ENCODE measurements around the gene WRNIP1.

WRNIP1 gene

DNA sequence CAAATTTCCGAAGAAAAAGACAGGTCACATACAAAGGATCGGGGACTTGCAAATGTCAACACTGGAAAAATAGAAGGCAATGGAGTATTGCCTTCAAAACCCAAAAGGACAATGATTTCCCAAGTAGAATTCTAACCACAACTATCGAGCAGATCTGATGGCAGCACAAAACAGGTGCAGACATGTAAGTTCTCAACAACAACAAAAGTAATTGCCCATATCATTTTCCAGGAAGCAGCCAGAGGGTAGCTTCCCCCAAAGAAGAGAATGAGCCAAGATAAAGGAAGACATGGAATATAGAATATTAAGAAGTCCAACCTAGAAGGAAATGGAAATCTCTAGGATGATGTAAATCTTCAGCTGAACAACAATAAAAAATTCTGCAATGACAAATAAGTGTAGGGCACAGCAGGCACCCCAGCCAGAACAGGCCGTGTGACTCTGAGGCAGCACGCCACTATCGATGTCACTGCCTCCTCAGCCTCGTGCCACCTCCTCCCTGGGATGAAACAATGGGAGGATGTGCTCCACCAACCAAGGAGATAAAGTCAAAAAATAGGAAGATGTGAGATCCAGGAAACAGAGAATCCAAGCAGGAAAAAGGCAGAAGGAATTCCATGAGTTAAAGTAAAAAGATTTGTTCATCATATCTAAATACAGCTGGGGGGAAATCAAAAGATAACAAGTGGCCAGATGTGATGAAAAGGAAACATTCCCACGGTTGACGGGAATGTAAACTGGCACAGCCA is 42.3 kb downstream of the WRNIP1 start:
- no peak for DNase-seq (ENCODE audit: low read depth)

DNA sequence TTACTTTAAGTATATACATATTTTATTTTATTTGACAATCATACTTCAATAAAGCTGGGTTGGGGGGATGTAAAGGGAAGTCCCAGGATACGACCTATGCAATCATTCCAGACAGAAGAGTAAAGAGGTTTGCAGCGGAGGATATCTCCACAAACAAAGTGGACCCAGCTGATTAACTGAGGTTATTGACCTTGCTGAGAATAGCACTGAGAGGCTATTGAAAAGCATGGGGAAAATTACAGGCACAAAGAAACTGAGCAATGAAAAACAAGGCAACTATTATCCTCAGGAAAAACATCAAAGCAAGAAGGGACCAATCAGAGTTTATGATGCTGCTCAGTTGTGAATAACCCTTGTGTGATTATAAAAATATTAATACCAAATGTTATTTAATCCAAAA is 43.8 kb downstream of the WRNIP1 start:
- no peak for DNase-seq (ENCODE audit: low read depth)

DNA sequence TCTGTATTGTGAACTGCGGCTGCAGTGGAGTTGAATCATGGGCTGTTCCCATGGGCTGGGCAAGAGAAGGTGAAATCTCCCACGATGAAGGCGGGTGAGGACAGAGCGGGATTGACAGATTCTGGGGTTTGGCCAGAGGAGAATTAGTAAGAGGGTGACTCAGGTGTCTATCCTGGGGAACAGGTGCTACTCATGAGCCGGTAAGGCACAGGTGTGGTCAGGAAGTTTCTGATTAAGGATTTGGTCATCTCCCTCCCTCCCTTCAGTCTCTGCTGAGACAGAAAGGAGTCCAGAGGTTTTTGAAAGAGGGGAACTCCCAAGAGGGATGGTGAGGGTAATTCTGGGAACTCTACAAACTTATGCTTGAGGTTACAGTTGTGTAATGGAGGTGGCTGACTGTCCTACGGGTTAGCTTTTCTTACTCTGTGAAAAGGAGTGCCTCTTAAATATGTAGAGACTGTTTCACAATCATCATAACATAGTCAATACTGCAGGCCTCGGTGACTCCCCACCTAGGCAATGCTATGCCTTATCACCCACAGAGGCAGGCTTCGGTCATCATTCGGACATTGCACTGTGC is 45.0 kb downstream of the WRNIP1 start:
- no peak for DNase-seq (ENCODE audit: low read depth)

DNA sequence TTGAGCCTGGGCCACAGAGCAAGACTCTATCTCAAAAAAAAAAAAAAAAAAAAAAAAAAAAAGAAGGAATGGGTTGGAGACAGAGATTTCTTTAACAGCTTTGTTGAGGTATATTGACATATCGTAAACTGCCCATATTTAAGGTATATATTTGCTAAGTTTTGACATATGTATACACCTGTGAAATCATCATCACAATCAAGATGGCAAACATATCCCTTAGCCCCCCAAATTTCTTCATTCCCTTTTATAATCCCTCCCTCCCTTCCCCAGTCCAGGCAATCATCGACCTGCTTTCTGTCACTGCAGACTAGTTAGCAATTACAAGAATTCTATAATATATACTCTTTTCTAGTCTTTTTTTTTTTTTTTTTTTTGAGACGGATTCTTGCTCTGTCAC is 47.5 kb downstream of the WRNIP1 start:
- no peak for DNase-seq (ENCODE audit: low read depth)

DNA sequence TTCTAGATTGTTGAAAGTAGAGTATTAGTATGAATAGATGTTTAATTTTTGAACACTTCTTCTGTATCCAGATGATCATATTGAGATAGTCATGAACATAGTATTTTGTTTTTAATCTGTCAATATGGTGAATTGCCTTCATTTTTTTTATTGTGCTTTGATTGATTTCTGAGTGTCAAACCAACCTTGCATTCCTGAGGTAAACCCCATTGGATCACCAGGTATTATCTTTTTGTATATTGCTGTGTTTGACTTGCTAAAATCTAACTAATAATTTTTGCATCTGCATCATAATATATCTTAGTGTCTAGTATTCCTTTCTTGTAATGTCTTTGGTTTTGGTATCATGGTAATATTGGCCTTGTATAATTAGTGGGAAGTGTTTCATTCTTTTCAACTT is 51.0 kb downstream of the WRNIP1 start:
- no peak for DNase-seq (ENCODE audit: low read depth)

- DNase-seq (ENCODE audit: low read depth) = no peak
Observed at GRCh38 chr6:2817903-2818443, 52.8 kb downstream of the WRNIP1 start.

GRCh38 chr6:2818593-2818992 is 53.4 kb downstream of the WRNIP1 start:
- DNase-seq (ENCODE audit: low read depth) = no peak

GRCh38 chr6:2819115-2819514 is 53.9 kb downstream of the WRNIP1 start:
- no peak for DNase-seq (ENCODE audit: low read depth)

- DNase-seq (ENCODE audit: low read depth) = no peak
Observed at GRCh38 chr6:2819978-2820377, 54.8 kb downstream of the WRNIP1 start.

- no peak for DNase-seq (ENCODE audit: low read depth)
Observed at GRCh38 chr6:2820415-2820814, 55.2 kb downstream of the WRNIP1 start.

DNA sequence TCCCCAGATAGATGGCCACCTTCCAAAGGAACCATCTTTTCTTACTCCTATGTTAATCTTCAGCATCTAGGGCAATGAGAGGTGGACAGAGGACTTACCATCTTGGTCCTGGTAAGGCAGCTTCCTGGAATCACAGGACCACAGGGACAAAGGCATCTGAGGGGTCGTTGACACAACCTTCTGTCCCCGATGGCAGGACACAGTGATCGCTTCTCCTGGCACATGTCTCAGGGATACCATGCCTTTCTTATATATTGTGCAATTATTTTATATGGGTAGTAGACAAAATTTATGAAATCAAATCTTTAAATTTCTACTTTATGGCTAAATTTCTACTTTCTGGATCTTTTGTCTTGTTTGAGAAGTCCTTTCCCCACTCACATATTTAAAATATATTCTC is 56.4 kb downstream of the WRNIP1 start:
- DNase-seq (ENCODE audit: low read depth) = no peak

- DNase-seq (ENCODE audit: low read depth) = no peak
Observed at GRCh38 chr6:2823104-2823850, 58.1 kb downstream of the WRNIP1 start.

- no peak for DNase-seq (ENCODE audit: low read depth)
Observed at GRCh38 chr6:2826131-2826530, 60.9 kb downstream of the WRNIP1 start.

GRCh38 chr6:2827142-2827541 is 61.9 kb downstream of the WRNIP1 start:
- DNase-seq (ENCODE audit: low read depth) = no peak

- DNase-seq (ENCODE audit: low read depth) = no peak
Observed at GRCh38 chr6:2828629-2829028, 63.4 kb downstream of the WRNIP1 start.

- no peak for DNase-seq (ENCODE audit: low read depth)
Observed at GRCh38 chr6:2829253-2829652, 64.1 kb downstream of the WRNIP1 start.

- DNase-seq (ENCODE audit: low read depth) = no peak
Observed at GRCh38 chr6:2830183-2830582, 65.0 kb downstream of the WRNIP1 start.

DNA sequence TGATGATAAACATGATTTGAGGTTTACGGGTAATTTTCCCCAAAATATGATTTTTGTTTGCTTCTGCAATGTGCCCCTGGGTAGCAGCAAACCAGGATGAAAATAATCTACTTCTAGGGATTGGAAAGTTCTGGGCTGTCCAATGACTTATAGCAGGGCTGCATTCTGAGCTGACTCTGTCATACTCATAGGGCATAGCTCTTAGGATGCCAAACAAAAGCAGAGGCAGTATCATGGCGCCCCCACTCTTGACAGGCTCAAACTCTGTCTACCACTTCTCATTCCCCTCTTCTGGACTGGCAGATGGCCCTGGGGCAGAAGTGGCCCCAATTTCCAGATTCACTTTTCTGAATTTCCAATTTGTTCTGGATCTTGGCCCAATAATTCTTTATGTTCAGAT is 66.2 kb downstream of the WRNIP1 start:
- no peak for DNase-seq (ENCODE audit: low read depth)

DNA sequence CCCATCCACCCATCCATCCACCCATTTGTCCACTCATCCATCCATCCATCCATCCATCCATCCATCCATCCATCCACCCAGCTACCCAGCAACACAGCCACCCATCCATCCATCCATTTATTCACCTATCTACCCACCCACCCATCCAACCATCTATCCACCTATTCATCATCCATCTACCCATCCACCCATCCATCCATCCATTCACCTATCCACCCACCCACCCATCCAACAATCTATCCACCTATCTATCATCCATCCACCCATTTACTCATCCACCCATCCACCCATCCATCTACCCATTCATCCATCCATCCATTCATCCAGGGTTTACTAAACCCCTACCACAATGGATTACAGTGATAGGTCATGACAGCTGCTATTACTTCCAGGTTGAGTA is 69.1 kb downstream of the WRNIP1 start:
- DNase-seq (ENCODE audit: low read depth) = no peak
